C1 segment of cervical spinal cord (tissue), 14 donors: ENCODE results near the gene RPL18A.

Experiments used
- DNase-seq, 14 donors: peaks; one replicate each; lab custom pipeline; 2025; lab: John Stamatoyannopoulos, UW

Gene RPL18A

GRCh38 chr19:17841810-17842662, 17.7 kb upstream of the RPL18A start:
- peak in 4 of 14 donors; percentile 8 to 91 (median 34) for DNase-seq

- DNase-seq: no peak
These were observed 16.9 kb upstream of the RPL18A start for GRCh38 chr19:17842663-17843291.

GRCh38 chr19:17843292-17843827, 16.4 kb upstream of the RPL18A start:
- no peak for DNase-seq

- DNase-seq: no peak
These were observed 15.7 kb upstream of the RPL18A start for GRCh38 chr19:17843908-17844490.

GRCh38 chr19:17846146-17846545, 13.6 kb upstream of the RPL18A start:
- no peak for DNase-seq

GRCh38 chr19:17847538-17848366, 12.0 kb upstream of the RPL18A start, which contains the start of gene JAK3:
Gene JAK3 (minus strand): TSS chr19:17847982. CDS start chr19:17844417, 3,565 bp downstream.
- DNase-seq: peak in 9 of 14 donors; percentile 16 to 73 (median 37)

- DNase-seq: peak in 1 of 14 donors; percentile 19
These were observed 11.0 kb upstream of the RPL18A start for GRCh38 chr19:17848595-17849292.

- no peak for DNase-seq
These were observed 5.6 kb upstream of the RPL18A start for GRCh38 chr19:17854061-17854460.

- DNase-seq: peak; percentile 7 to 80 (median 55)
These were observed 4.2 kb upstream of the RPL18A start for GRCh38 chr19:17855280-17856152.

- DNase-seq: no peak
These were observed 752 bp downstream of the RPL18A start for GRCh38 chr19:17860331-17860992.

- DNase-seq: no peak
These were observed 1.3 kb downstream of the RPL18A start for GRCh38 chr19:17860993-17861360.

GRCh38 chr19:17861542-17862402, 2.1 kb downstream of the RPL18A start:
- DNase-seq: no peak

- DNase-seq: no peak
These were observed 3.2 kb downstream of the RPL18A start for GRCh38 chr19:17862711-17863519.

- DNase-seq: peak in 1 of 14 donors; percentile 58
These were observed 3.9 kb downstream of the RPL18A start for GRCh38 chr19:17863520-17864182.

GRCh38 chr19:17865364-17866311, 5.9 kb downstream of the RPL18A start:
- DNase-seq: no peak
